HG03066 (cell line): Measurements from ENCODE around the gene RCVRN.

ENCODE experiments used
- ATAC-seq: cut with Tn5 transposase; IDR thresholded peaks from one replicate; pipeline ENCODE4 v1.9.1; 2021; ENCODE audit warnings: low read depth; ENCODE audit not compliant: unreplicated experiment

The RCVRN gene

GRCh38 chr17:9899280-9900043 is 5.6 kb downstream of the RCVRN start:
- no peak for ATAC-seq

- ATAC-seq, result no peak
These were observed 6.3 kb downstream of the RCVRN start for GRCh38 chr17:9898812-9899211.

DNA sequence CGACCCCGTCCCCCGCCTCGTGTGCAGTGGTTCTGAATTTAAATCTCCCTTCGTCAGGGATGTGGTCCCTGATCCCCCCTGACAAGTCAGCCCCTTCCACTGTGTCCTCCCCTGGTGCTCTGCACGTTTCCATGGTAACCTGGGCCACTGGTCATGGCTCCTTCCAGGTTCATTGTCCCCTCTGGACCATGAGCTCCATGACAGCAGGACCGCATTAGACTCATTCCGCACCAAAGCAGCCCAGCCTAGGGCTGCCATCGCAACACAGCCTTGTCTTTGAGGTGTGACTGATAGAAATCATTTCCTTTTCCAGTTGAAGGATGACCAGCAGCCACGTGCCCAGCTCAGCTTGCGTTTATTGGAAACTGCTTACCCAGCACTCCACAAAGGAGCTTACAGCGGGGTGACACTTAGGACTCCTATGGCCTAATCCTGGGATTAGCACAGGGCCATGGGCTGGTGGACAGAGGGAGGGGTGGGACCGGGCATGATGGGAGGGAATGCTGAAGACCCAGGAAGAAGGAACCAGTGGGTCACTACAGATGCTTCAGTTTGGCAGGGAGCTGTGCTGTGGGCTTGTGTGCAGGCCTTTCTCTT is 7.6 kb downstream of the RCVRN start:
- no peak for ATAC-seq

- ATAC-seq, result no peak
These were observed 9.1 kb downstream of the RCVRN start for GRCh38 chr17:9895923-9896322.

DNA sequence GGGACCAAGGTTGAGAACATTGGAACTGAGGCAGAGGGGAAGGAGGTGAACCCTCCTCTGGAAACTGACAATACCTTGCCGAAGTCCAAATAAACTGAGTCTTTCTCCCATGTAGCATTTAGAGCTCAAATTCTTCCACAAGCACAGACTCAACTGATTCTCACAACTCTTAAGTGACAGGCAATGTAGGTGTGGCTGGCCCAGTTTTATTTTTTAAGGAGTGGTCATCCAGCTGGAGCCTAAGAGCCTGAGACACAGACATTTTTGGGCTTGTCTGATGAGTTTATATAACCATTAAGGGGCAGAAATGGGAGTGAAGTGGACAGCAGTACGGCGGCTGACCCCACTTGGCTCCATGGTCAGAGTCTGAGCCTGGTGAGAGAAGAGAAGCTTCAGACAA is 10.8 kb downstream of the RCVRN start:
- ATAC-seq, result no peak

GRCh38 chr17:9893411-9894012 is 11.6 kb downstream of the RCVRN start:
- ATAC-seq, result no peak

DNA sequence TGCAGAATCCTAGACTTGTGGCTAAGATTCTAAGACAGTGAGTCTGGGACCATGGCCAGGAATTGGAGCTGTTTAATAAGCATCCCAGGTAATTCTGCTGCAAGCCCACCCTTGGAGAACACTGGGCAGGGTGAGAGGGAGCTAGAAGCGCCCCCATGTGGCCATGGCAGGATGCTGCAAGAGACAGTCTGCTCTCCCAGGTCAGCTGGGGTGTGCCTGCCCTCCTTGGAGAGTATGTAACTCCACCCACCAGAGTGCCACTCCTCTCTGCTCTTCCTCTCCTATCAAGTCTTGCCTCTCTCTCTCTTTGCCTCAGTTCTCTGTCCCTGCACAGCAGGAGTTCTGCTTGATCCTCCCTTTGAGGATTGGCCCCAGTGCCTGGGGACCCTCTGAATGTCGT is 14.9 kb downstream of the RCVRN start:
- ATAC-seq, result no peak

- no peak for ATAC-seq
These were observed 17.6 kb downstream of the RCVRN start for GRCh38 chr17:9887508-9887907.

GRCh38 chr17:9886141-9886930 is 18.7 kb downstream of the RCVRN start:
- no peak for ATAC-seq

- ATAC-seq, result no peak
These were observed 21.6 kb downstream of the RCVRN start for GRCh38 chr17:9883451-9883850.

DNA sequence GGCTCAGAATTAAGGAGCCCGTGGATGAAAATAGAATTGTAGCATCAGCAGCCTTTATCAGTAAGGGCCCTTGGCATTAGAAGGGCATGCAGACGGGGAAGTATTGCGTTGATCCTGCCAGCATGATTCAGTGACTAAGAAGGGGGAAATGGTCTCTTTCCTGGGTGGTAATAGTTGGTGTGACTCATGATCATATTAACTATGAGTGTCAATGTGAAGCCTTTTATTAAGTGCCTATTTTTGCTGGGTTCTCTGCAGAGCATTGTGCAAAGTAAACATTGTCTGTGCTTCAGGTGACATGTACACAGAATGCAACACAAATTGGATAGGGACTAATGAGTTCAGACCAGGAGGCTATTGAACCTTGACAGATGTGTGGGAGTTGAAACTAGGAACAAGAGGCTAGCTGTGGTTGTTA is 24.5 kb downstream of the RCVRN start:
- no peak for ATAC-seq

DNA sequence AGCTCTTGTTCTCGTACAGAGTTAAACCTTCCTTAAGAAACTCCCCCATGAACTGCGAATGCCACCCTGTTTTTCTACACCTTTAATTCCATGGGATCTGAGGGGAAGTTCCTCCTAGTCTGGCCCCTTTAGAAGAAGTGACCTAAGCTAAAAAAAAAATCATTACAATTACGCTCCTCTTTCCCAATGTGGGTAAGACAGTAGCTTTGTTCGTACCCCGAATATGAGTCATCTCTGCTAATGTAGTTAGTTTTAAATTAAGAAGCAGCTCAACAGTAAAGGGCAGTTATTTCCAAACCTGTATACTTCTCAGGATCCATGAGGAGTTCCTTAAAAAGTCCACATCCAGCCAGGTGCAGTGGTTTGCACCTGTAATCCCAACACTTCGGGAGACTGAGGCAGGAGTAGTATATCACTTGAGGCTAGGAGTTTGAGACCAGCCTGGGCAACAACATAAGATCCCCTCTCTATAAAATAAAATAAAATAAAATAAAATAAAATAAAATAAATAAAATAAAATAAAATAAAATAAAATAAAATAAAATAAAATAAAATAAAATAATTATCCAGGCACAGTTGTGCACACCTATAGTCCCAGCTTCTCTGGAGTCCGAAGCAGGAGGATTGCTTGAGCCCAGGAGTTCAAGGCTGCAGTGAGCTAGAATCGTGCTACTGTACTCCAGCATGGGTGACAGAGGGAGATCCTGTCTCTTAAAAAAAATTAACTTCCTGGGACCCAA is 26.1 kb downstream of the RCVRN start:
- no peak for ATAC-seq

GRCh38 chr17:9878356-9878755 is 26.7 kb downstream of the RCVRN start:
- no peak for ATAC-seq

GRCh38 chr17:9875441-9875840 is 29.6 kb downstream of the RCVRN start:
- ATAC-seq, result no peak

GRCh38 chr17:9874722-9875121 is 30.3 kb downstream of the RCVRN start:
- no peak for ATAC-seq

DNA sequence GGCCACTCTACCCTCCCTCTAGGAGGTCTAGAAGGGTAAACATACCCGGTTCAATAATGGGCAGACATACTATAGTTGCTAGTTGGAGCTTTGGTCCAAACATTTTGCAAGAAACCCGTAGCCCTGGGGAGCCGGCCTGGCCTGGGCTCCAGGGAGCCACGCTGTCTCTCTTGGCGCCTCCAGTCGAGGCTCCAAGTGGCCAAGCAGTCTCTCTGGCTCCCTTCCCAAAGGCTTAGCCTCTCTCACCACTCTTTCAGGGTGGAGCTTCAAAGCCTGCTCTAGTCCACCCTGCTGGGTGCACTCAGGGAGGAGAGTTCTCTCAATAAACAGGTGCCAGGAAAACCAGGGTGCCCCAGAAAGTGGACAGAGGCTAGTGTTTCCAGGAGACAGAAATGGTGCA is 32.2 kb downstream of the RCVRN start:
- no peak for ATAC-seq

DNA sequence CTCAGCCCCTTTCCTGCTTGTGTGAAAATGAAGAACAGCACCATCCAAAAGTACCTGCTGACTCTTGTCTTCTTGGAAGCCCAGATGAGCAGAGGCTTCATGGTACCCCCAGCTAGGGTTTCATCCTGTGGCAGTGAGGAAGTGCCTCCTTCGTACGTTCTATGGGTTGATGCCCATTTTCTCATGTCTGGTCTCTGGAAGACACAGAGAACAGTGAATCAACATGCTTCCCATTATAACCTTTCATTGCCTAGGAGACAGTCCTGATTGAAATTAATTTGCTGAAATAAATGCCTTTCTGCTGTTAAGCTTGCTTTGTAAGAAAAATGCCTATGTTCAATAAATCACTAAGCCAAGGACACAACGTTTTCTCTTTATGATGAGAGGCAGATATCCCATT is 36.5 kb downstream of the RCVRN start:
- ATAC-seq, result no peak

DNA sequence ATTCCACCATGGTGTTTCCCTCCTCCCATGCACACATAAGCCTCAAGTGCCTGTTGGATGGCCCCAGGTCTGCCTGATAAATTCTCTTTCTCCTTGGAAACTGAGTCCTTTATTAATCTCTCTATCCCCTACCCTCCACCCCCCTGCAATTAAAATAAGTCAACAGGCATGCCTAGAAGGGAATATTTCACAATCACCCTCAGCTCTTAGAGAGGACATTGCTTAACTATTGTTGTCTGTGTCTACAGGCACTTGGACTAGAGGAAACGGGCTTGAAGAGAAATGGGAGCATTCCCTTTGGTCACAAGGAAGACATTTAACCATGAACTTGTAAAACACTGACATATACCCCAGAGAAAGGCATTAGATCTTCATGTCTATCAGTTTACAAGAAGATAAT is 39.5 kb downstream of the RCVRN start:
- no peak for ATAC-seq

DNA sequence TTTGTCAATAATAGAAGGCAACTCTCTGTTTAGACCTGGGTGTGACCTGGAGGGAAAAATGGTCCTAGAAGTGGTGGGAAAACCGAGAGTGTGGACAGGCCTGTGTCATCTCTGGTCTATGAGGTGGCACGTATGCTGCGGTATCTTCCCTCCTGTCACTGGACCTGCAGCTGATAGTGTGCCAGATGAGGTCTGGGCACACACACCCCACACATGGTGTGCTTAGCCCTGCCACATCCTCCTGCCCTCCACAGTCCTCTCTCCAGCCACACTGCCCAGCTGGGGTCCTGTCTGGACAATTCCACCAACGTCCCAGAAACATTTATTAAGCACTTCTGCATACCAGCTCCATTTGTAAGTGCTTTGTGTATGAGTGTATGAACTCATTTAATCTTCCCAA is 42.1 kb downstream of the RCVRN start:
- ATAC-seq, result no peak

- ATAC-seq, result no peak
These were observed 42.9 kb downstream of the RCVRN start for GRCh38 chr17:9862220-9862619.

DNA sequence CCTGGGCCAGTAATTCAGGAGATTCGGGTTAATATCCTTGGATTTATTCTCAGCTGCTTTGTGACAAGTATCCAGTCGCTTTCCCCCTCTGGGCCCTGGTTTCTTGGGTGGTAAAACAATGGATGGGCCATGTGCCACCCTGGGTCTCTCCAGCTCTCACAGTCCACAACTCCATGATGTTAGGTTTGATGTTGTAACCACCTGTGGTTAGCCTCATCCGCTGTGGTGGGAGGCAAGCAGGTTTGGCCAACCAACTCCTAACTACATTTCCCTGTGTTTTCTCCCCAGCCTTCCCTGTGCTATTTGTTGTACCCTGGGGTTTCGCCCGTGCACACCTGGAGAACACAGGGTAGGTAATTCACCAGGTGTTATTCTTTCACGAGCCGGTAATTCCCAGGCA is 44.2 kb downstream of the RCVRN start:
- ATAC-seq, result no peak
